Heart right ventricle (tissue), 16 donors: ENCODE data around the gene OPTN. TPM values are rescaled to one million over a fixed set of nuclear protein-coding genes. Genes with fewer than 3 reads are reported as not detected.

Experiments
- ATAC-seq, 8 donors: fragments of 200-7000 bp; cut with Tn5 transposase; one replicate each; pipeline ENCODE4 v1.9.1; 2020; ENCODE audit warnings: mild to moderate bottlenecking in 8 of 8, moderate library complexity in 8 of 8, moderate number of reproducible peaks in 1 of 8
- DNase-seq, 2 donors: peaks; one replicate each; pipeline ENCODE4 v3.0.0-alpha.2; 2020
- H3K27ac ChIP-seq, 10 donors: fragments of 200-600 bp; sonication (generic) in 2 of 10; one replicate each; pipeline versions ENCODE4 v1.5.0 to v1.8.0; 2020 to 2022; ENCODE audit warnings: mild to moderate bottlenecking in 3 of 10
- H3K27me3 ChIP-seq, 7 donors: fragments of 200-600 bp; one replicate each; pipeline ENCODE4 v1.8.0; 2021 to 2022; ENCODE audit warnings: mild to moderate bottlenecking in 2 of 7
- H3K36me3 ChIP-seq, 9 donors: fragments of 200-600 bp; sonication (generic) in 1 of 9; one replicate each; pipeline versions ENCODE4 v1.5.0 to v1.8.0; 2020 to 2022; ENCODE audit warnings: mild to moderate bottlenecking in 2 of 9
- H3K4me1 ChIP-seq, 9 donors: fragments of 200-600 bp; sonication (generic) in 1 of 9; one replicate each; pipeline versions ENCODE4 v1.5.0 to v1.8.0; 2020 to 2022; ENCODE audit warnings: mild to moderate bottlenecking in 4 of 9
- H3K4me3 ChIP-seq, 10 donors: fragments of 200-600 bp; sonication (generic) in 2 of 10; one replicate each; pipeline versions ENCODE4 v1.5.0 to v1.8.0; 2020 to 2022; ENCODE audit warnings: mild to moderate bottlenecking in 7 of 10, moderate library complexity in 2 of 10
- H3K9me3 ChIP-seq, 11 donors: fragments of 200-600 bp in 10 of 11; sonication (generic) in 2 of 11; one replicate each; pipeline versions ENCODE4 v1.5.0 to v1.8.0; 2013 to 2022; ENCODE audit warnings: mild to moderate bottlenecking in 2 of 11, control low read depth in 1 of 11, moderate library complexity in 1 of 11
- WGBS, 2 donors: extraction: QIAGEN DNeasy Blood & Tissue Kit; methylation state at CpG; one replicate each; pipeline ENCODE4 v1.1.7; 2013; ENCODE audit warnings: inconsistent platforms in 1 of 2; 5-methylcytosine and 5-hydroxymethylcytosine counted together
- intact Hi-C, 10 donors: fragments of 100-400 bp; cut with DNase I; formaldehyde crosslinking; loops; one replicate each; pipeline versions ENCODE4 v1.11.1 to v1.14.2; 2022
- polyA plus RNA-seq, 2 donors: library from polyadenylated mRNA; stranded (reverse); fragments of 200-250 nt; gene quantifications; one replicate each; pipeline ENCODE4 v1.2.3, GENCODE V29; 2013
- total RNA-seq, 10 donors: library from RNA; stranded (reverse); fragmentation: NEBNext Ultra II Directional in 3 of 10; extraction: Animal tissue kit (Norgen Biotek cat#: 25700) in 3 of 10; gene quantifications; one replicate each; pipeline versions ENCODE4 v1.2.1 to v1.2.4, GENCODE V29; 2021 to 2023
- TF ChIP-seq, protein P1 (sequence below), 9 donors: fragments of 200-600 bp; sonication (generic) in 2 of 9; IDR thresholded peaks; one replicate each; pipeline versions ENCODE4 v1.5.0 to v1.8.0; 2021 to 2022; ENCODE audit warnings: antibody characterized with exemption in 9 of 9, mild to moderate bottlenecking in 5 of 9, moderate library complexity in 1 of 9
- donor health status: Arrhythmogenic right ventricular cardiomyopathy.
- donor health status: ischemic (EF 13 %, LVEDD 7.1; RV severe dilation, severe dysfunction).
- donor health status: healthy with polysubstance abuse.
- donor health status: DM: no; HTN: yes; CAD: no.
- donor health status: DM: no; HTN: no; CAD: no.
- donor health status: ischemic (EF 25% LVEDD 6.9; RV normal size, moderate dysfunction).
- donor health status: ischemic (EF 25% LVEDD 5.7; RV mildly dilated, moderate dysfunction).
- donor health status: healthy.
- donor health status: DM: yes; HTN: yes; CAD: no.
- donor health status: Ischemic cardiomyopathy.
- donor health status: ischemic (EF 35%, LVEDD 5.7; RV mildly dilated, moderate dysfunction).
- donor health status: nonischemic (EF 11% LVEDD 7.7; RV severe dilation, severe dysfunction).
- donor health status: DM: yes; HTN: yes; CAD: no.
- donor health status: PGD.
- donor health status: ischemic (EF 29% LVEDD 5.4; RV normal size, mild dysfunction).
- donor health status: nonischemic (EF 23%, LVEDD 6.1; RV moderate dilation, normal function).

The OPTN gene
- total and polyA plus RNA-seq, 12 donors = 59.0 to 218 (median 125) TPM

DNA sequence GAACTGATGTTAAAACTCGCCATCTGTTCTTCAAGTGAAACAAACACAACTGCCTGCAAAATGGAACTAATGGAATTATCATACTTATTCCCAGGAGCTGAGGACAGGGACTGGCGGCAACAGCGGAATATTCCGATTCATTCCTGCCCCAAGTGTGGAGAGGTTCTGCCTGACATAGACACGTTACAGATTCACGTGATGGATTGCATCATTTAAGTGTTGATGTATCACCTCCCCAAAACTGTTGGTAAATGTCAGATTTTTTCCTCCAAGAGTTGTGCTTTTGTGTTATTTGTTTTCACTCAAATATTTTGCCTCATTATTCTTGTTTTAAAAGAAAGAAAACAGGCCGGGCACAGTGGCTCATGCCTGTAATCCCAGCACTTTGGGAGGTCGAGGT is 36.7 kb downstream of the OPTN start:
- Histone ChIP-seq H3K27ac (no peak overlapping the region), H3K9me3 (no peaks in the 10 kb centered on the region), H3K36me3 (peaks cover 0 to 100% (median 80%) of the 10 kb centered on the region in 9 donors), H3K4me3 (no peak overlapping the region), H3K27me3 (no peaks in the 10 kb centered on the region), H3K4me1 (no peaks in the 10 kb centered on the region)
- TF ChIP-seq, protein P1, sequence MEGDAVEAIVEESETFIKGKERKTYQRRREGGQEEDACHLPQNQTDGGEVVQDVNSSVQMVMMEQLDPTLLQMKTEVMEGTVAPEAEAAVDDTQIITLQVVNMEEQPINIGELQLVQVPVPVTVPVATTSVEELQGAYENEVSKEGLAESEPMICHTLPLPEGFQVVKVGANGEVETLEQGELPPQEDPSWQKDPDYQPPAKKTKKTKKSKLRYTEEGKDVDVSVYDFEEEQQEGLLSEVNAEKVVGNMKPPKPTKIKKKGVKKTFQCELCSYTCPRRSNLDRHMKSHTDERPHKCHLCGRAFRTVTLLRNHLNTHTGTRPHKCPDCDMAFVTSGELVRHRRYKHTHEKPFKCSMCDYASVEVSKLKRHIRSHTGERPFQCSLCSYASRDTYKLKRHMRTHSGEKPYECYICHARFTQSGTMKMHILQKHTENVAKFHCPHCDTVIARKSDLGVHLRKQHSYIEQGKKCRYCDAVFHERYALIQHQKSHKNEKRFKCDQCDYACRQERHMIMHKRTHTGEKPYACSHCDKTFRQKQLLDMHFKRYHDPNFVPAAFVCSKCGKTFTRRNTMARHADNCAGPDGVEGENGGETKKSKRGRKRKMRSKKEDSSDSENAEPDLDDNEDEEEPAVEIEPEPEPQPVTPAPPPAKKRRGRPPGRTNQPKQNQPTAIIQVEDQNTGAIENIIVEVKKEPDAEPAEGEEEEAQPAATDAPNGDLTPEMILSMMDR (IDR thresholded peaks at IDR 0.05) = no peak
- DNase-seq = no peak
- ATAC-seq = no peak
- intact Hi-C loops = no loop called here
- 93 to 96% methylated on average over 8 of the region's 8 CpGs for WGBS, 2 donors

DNA sequence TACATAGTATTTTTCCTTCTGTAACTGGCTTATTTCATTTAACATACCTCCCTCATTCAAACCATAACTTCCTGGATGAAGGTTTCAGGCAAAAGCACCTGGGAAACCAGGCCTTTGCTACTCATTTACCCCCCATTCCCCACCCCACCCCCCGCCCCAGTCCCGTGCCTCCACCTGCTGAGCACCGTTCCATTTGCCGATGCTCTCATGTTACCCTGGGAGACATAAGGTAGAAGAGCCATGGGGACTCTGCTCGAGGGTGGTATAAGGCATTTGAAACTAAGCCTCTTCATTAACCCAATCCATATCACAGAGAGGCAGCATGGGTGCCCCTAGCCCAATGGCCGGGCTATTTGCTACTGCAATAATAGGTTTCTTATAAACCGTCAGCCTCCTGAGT is 39.2 kb downstream of the OPTN start:
- TF ChIP-seq, protein P1 (IDR thresholded peaks at IDR 0.05) = no peak
- intact Hi-C loops = no loop called here
- Histone ChIP-seq H3K4me1 (peaks cover 0 to 5% (median 0%) of the 10 kb centered on the region in 9 donors), H3K9me3 (no peaks in the 10 kb centered on the region), H3K36me3 (peaks cover 0 to 100% (median 55%) of the 10 kb centered on the region in 9 donors), H3K27me3 (no peaks in the 10 kb centered on the region), H3K27ac (no peak overlapping the region), H3K4me3 (no peak overlapping the region)
- no peak for ATAC-seq
- DNase-seq = no peak
- WGBS, 2 donors = 75 to 84% methylated on average over 7 of the region's 7 CpGs

DNA sequence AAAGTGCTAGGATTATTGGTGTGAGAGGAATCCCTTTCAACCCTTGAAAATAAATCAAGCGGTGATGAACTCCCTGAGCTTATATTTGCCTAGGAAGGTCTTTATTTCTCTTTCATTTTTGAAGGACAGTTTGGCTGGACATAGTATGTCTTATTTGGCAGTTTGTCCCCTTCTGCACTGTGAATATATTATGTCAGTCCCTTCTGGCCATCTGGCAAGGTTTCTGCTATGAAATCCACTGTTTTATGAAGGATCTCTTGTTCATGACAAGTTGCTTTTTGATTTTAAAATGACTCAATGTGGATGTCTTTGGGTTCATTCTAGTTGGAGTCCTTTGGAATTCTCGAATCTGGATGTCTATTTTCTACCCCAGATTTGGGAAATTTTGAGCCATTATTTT is 39.7 kb downstream of the OPTN start:
- H3K36me3 ChIP-seq = peaks cover 0 to 99% (median 50%) of the 10 kb centered on the region in 9 donors
- H3K4me1 ChIP-seq = peaks cover 0 to 5% (median 0%) of the 10 kb centered on the region in 9 donors
- ATAC-seq (no peak), DNase-seq (no peak)
- TF ChIP-seq, protein P1 (IDR thresholded peaks at IDR 0.05) = no peak
- H3K4me3 ChIP-seq = no peak overlapping the region
- intact Hi-C loops = no loop called here
- H3K27ac ChIP-seq = no peak overlapping the region
- peaks cover 0 to 1% (median 0%) of the 10 kb centered on the region in 11 donors for H3K9me3 ChIP-seq
- WGBS, 2 donors = 80 to 84% methylated on average over 2 of the region's 2 CpGs
- H3K27me3 ChIP-seq = no peaks in the 10 kb centered on the region

DNA sequence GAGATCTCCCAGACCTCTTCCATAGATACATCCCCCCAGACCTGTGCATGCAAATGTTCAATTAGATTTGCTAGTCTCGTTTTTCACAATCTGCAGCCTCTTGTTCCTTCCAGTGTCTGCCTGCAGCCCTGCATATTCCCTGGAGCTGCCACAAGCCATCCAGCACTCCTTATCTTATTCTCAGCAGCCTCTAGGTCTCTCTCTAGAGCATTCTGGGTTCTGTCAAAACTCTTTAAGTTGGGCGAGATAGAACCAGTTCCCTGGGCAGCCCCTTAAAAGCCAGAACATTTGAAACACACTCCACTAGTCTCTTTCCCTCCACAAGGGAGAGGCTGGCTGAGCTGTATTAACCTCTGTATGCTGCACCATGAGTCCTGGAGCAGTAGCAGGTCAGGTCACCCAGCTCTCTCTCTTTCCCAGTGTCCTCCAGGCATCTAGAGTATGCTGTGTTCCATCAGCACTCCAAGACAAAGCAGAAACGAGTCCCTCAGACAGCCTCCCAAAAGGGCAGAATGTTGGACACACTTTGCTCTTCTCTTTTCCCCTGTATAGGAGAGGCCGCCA is 40.7 kb downstream of the OPTN start:
- Histone ChIP-seq H3K9me3 (peaks cover 0 to 6% (median 0%) of the 10 kb centered on the region in 11 donors), H3K4me3 (no peak overlapping the region), H3K36me3 (peaks cover 0 to 89% (median 41%) of the 10 kb centered on the region in 9 donors), H3K27ac (no peak overlapping the region), H3K4me1 (peaks cover 0 to 5% (median 0%) of the 10 kb centered on the region in 9 donors), H3K27me3 (no peaks in the 10 kb centered on the region)
- TF ChIP-seq, protein P1 (IDR thresholded peaks at IDR 0.05) = no peak
- DNase-seq = no peak
- no peak for ATAC-seq
- intact Hi-C loops = no loop called here
- WGBS, 2 donors = 71 to 75% methylated on average over 4 of the region's 4 CpGs
